ENCODE data around the gene SEC14L3.

DNA sequence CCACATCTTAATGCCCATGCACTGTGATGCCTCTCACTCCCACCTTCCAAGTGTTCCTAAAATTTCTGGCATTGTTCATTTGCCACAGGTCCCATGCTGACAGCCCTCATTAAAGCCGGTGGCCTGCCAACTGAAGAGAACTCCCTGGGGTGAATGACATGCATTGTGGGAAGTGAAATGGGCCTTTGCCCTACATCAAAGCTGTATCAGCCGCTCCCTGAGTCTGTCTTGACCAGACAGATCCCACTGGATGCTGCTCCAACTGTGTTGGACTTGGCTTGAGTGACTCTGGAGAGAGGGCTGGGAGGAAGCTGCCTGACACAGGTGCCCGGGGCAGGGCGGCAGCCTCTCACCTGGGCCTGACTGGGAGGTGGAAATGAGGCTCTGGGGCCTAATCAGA is 42.4 kb upstream of the SEC14L3 start:
- TF ChIP-seq NFRKB (IDR thresholded peaks at IDR 0.05) (no peak), BHLHE40 (IDR thresholded peaks at IDR 0.05; ENCODE audit: borderline replicate concordance) (no peak), FOXM1 (IDR thresholded peaks at IDR 0.05; ENCODE audit: borderline replicate concordance) (no peak), TARDBP (IDR thresholded peaks at IDR 0.05) (no peak), FOXA1 (IDR thresholded peaks at IDR 0.05) (no peak), ZNF384 (IDR thresholded peaks at IDR 0.05) (no peak), SUZ12 (IDR thresholded peaks at IDR 0.05) (no peak), L3MBTL2 (conservative IDR thresholded peaks at IDR 0.05) (no peak), LEF1 (IDR thresholded peaks at IDR 0.05; ENCODE audit: borderline replicate concordance) (no peak), FOXK2 (IDR thresholded peaks at IDR 0.05) (no peak)
